ENCODE measurements around the gene TRIM38. TPM values are rescaled to one million over a fixed set of nuclear protein-coding genes. Genes with fewer than 3 reads are reported as not detected.

TRIM38 gene
- total RNA-seq, 1 donor = 13.8 TPM

- DNase-seq (ENCODE audit: low read depth) = no peak
- H3K4me3 ChIP-seq (ENCODE audit: low read depth, low read length) = no peak within 1 kb of the TSS
- TF ChIP-seq CTCF (IDR thresholded peaks at IDR 0.05; ENCODE audit: insufficient read depth, low read depth, low read length) = no peak
Observed at GRCh38 chr6:25930532-25931410, 31.8 kb upstream of the TRIM38 start, which contains the start of gene SLC17A2. SLC17A2 (minus strand) TSS chr6:25930691; CDS start chr6:25925796, 4,895 bp downstream.

- no peak for DNase-seq (ENCODE audit: low read depth)
- no peak overlapping the region for H3K4me3 ChIP-seq (ENCODE audit: low read depth, low read length)
- no peak for TF ChIP-seq CTCF (IDR thresholded peaks at IDR 0.05; ENCODE audit: insufficient read depth, low read depth, low read length)
Observed at GRCh38 chr6:25931411-25931709, 31.2 kb upstream of the TRIM38 start.

GRCh38 chr6:25934156-25934555, 28.4 kb upstream of the TRIM38 start:
- TF ChIP-seq CTCF (IDR thresholded peaks at IDR 0.05; ENCODE audit: insufficient read depth, low read depth, low read length) = no peak
- H3K4me3 ChIP-seq (ENCODE audit: low read depth, low read length) = no peak overlapping the region

GRCh38 chr6:25934735-25935313, 27.8 kb upstream of the TRIM38 start:
- no peak overlapping the region for H3K4me3 ChIP-seq (ENCODE audit: low read depth, low read length)
- no peak for DNase-seq (ENCODE audit: low read depth)
- TF ChIP-seq CTCF (IDR thresholded peaks at IDR 0.05; ENCODE audit: insufficient read depth, low read depth, low read length) = no peak

More at GRCh38 chr6:25934156-25934555, 28.4 kb upstream of the TRIM38 start:
- no peak for DNase-seq (ENCODE audit: low read depth)

- TF ChIP-seq CTCF (IDR thresholded peaks at IDR 0.05; ENCODE audit: insufficient read depth, low read depth, low read length) = no peak
- DNase-seq (ENCODE audit: low read depth) = no peak
- H3K4me3 ChIP-seq (ENCODE audit: low read depth, low read length) = no peak overlapping the region
Observed at GRCh38 chr6:25935953-25936352, 26.6 kb upstream of the TRIM38 start.

- H3K4me3 ChIP-seq (ENCODE audit: low read depth, low read length) = no peak overlapping the region
- no peak for TF ChIP-seq CTCF (IDR thresholded peaks at IDR 0.05; ENCODE audit: insufficient read depth, low read depth, low read length)
- DNase-seq (ENCODE audit: low read depth) = no peak
Observed at GRCh38 chr6:25939593-25939992, 23.0 kb upstream of the TRIM38 start.

All from fibroblast of villous mesenchyme (primary cell).